NCI-H345 (cell line): ENCODE measurements around the gene ACACB.

Experiments used
- DNase-seq: peaks from one replicate; lab custom pipeline; 2025; lab: John Stamatoyannopoulos, UW

ACACB gene

GRCh38 chr12:109174468-109174867 lies 58.1 kb downstream of the ACACB start:
- DNase-seq = no peak

DNA sequence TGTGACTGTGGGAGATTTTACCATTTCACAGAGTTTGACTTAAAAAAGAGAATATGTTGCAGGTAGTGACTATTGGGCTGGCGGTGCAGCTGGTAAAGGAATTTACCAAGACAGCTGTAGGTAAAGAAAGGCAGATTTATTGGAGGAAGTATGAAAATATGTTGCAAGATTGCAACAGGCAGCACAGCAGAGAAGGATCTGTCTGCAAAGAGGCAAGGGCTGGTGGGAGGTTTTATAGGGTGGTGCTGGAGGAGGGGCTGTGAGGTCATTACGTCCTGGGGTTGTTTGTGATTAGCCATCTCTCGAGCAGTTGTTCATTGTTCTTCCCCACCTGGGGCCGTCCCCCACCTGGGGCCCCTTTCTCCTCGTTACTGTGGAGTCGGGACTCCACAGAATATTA lies 62.1 kb downstream of the ACACB start:
- no peak for DNase-seq

- no peak for DNase-seq
These were observed 63.5 kb downstream of the ACACB start for GRCh38 chr12:109179927-109180326.

- DNase-seq = no peak
These were observed 65.9 kb downstream of the ACACB start for GRCh38 chr12:109182041-109182839.

GRCh38 chr12:109185441-109185840 lies 69.1 kb downstream of the ACACB start:
- no peak for DNase-seq

GRCh38 chr12:109186993-109187653 lies 70.7 kb downstream of the ACACB start:
- no peak for DNase-seq

GRCh38 chr12:109188108-109188712 lies 71.8 kb downstream of the ACACB start:
- DNase-seq = no peak

DNA sequence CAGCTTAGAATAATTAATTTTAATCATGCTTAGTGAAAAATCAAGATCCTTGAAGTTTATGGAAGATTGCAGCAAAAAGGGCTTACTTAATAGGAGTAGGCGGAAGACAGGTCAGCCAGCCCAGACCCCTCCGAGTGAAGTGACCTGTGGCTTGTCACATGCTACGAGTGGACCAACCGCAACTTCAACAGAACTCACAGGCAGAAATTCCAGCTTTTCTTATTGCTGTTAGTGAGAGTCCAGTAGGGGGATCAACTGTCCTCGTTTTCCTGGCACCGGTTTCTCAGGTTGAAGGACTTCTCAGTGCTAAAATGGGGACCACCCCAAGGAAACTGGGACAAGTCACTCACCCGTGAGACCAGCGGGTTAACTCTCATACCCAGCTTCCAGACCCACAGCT lies 72.9 kb downstream of the ACACB start:
- DNase-seq = no peak

DNA sequence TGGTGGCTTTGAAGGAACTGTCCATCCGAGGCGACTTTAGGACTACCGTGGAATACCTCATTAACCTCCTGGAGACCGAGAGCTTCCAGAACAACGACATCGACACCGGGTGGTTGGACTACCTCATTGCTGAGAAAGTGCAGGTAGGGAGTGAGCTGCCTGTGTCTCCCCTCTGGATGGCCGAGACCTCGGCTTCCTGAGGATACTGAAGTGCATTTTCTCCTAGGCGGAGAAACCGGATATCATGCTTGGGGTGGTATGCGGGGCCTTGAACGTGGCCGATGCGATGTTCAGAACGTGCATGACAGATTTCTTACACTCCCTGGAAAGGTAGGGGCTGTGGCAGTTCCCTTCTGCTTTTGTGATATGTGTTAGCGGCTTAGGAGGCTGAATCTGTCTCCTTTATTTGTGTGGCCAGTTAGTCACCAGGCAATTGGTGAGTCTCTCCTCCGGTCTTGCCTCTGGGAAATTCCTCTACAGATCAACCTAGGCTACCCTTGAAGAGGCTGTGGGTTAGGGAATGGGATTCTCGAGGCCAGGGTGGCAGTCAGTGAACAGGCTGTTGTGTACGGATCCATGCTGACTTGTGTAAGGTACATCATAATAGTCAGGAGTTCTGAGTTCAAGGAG lies 75.3 kb downstream of the ACACB start:
- DNase-seq = no peak

GRCh38 chr12:109192358-109192757 lies 76.0 kb downstream of the ACACB start:
- no peak for DNase-seq

GRCh38 chr12:109193896-109194295 lies 77.5 kb downstream of the ACACB start:
- no peak for DNase-seq

- DNase-seq = no peak
These were observed 79.9 kb downstream of the ACACB start for GRCh38 chr12:109196332-109196731.

- no peak for DNase-seq
These were observed 80.9 kb downstream of the ACACB start for GRCh38 chr12:109197327-109197726.

GRCh38 chr12:109199324-109199723 lies 82.9 kb downstream of the ACACB start:
- DNase-seq = no peak

GRCh38 chr12:109200825-109201495 lies 84.6 kb downstream of the ACACB start:
- DNase-seq = no peak

GRCh38 chr12:109201496-109201885 lies 85.1 kb downstream of the ACACB start:
- DNase-seq = no peak

- no peak for DNase-seq
These were observed 86.4 kb downstream of the ACACB start for GRCh38 chr12:109202770-109203169.

- DNase-seq = no peak
These were observed 87.1 kb downstream of the ACACB start for GRCh38 chr12:109203480-109203879.

DNA sequence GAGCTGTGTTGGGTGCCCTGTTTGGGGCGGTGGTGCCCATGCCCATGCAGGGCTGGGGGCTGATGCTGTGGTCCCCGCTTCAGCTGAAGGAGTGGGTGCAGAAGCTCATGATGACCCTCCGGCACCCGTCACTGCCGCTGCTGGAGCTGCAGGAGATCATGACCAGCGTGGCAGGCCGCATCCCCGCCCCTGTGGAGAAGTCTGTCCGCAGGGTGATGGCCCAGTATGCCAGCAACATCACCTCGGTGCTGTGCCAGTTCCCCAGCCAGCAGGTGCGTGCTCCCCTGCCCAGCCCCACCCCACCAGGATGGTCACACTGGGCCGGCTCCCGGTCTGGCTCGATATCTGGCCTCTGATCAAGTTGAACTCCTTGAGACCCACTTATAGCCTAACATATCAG lies 92.7 kb downstream of the ACACB start:
- no peak for DNase-seq

DNA sequence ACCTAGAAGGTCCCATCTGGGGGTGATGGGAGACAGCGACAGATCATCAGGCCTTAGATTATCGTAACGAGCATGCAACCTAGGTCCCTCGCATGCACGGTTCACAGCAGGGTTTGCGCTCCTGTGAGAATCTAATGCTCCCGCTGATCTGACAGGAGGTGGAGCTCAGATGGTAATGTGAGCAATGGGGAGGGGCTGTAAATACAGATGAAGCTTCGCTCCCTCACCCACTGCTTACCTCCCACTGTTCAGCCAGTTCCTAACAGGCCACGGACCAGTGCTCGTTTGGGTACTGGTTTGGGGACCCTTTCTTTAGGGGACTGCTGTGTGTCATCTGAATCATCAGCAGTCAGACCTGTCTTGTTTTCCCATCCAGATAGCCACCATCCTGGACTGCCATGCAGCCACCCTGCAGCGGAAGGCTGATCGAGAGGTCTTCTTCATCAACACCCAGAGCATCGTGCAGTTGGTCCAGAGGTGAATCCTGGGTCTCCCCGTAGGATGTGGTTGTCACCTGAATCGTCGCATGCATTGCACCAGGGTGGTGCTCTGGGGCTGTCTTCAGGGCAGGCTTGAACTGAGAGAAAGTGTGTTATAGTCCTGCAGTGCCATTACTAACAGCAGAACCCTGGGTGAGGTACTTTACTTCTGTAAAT lies 96.2 kb downstream of the ACACB start:
- no peak for DNase-seq

- no peak for DNase-seq
These were observed 97.7 kb downstream of the ACACB start for GRCh38 chr12:109214131-109214530.

GRCh38 chr12:109218996-109219395 lies 102.6 kb downstream of the ACACB start:
- no peak for DNase-seq
